ENCODE measurements around the gene SMAD5. TPM values are rescaled to one million over a fixed set of nuclear protein-coding genes. Genes with fewer than 3 reads are reported as not detected.

SMAD5 gene
- total RNA-seq, 1 experiment from 2014 or later = 69.3 TPM

- Histone ChIP-seq H4K8ac (replicated peaks; ENCODE audit: insufficient read length, low read depth, low read length) (no peak overlapping the region), H2AFZ (ENCODE audit: low read length) (no peak overlapping the region), H3K27ac (ENCODE audit: insufficient read length, low read depth, low read length) (no peak overlapping the region), H2BK120ac (ENCODE audit: low read depth, low read length, poor library complexity, severe bottlenecking) (no peak overlapping the region), H2BK15ac (ENCODE audit: low read depth, low read length) (no peak overlapping the region), H3K4ac (ENCODE audit: low read depth, low read length) (no peak overlapping the region), H4K20me1 (ENCODE audit: control insufficient read depth, insufficient read depth, insufficient read length) (no peaks in the 10 kb centered on the region), H3K23ac (ENCODE audit: insufficient read length, low read depth, low read length) (no peak overlapping the region), H4K5ac (ENCODE audit: insufficient read length, low read depth, low read length) (no peak overlapping the region), H3K4me1 (ENCODE audit: insufficient read depth, low read length) (0 out of 2 replicates have a peak, but pooled peaks cover under 1% of the 10 kb centered on the region), H2AK5ac (ENCODE audit: insufficient read length, low read length) (no peak overlapping the region), H3K9ac (ENCODE audit: extremely low read depth, insufficient read length, low read length) (no peak overlapping the region), H3K4me2 (ENCODE audit: insufficient read depth, insufficient read length, low read length) (no peak overlapping the region), H2BK20ac (ENCODE audit: low read depth, low read length, poor library complexity, severe bottlenecking) (no peak overlapping the region), H3K79me2 (ENCODE audit: insufficient read depth, low read length) (no peaks in the 10 kb centered on the region), H3K23me2 (ENCODE audit: insufficient read length, low read depth, low read length, poor library complexity, severe bottlenecking) (no peaks in the 10 kb centered on the region), H4K91ac (ENCODE audit: insufficient read length, low read depth, low read length) (no peak overlapping the region), H2BK5ac (ENCODE audit: insufficient read length, low read length) (no peak overlapping the region), H3K18ac (ENCODE audit: insufficient read length, low read depth, low read length) (no peak overlapping the region), H3K27me3 (ENCODE audit: insufficient read depth, low read length) (peaks cover 40% of the 10 kb centered on the region), H3K14ac (ENCODE audit: insufficient read depth, low read length) (no peak overlapping the region), H3K56ac (ENCODE audit: insufficient read length, low read depth, low read length) (no peak overlapping the region), H3K79me1 (ENCODE audit: insufficient read depth, low read depth, low read length, poor library complexity, severe bottlenecking) (no peaks in the 10 kb centered on the region), H3K9me3 (ENCODE audit: control insufficient read depth, low read depth, low read length) (no peaks in the 10 kb centered on the region), H2BK12ac (ENCODE audit: insufficient read length, low read depth, low read length) (no peak overlapping the region), H3T11ph (ENCODE audit: low read length) (no peak overlapping the region)
- Mint-ChIP-seq H3K27ac (no peak overlapping the region), H3K9me3 (peaks cover 4 to 9% of the 10 kb centered on the region in 2 experiments; a peak in 4 of 5 replicates), H3K36me3 (ENCODE audit: insufficient read depth in 1 of 3, low read depth in 3 of 3) (peaks cover 5 to 12% (median 6%) of the 10 kb centered on the region in 3 experiments; a peak in 5 of 7 replicates), H3K4me3 (no peak overlapping the region), H3K4me1 (peaks cover 36 to 38% of the 10 kb centered on the region in 2 experiments), H3K27me3 (ENCODE audit: low read depth) (peaks cover 99% of the 10 kb centered on the region)
- WGBS (ENCODE audit: extremely low coverage, insufficient read length, low lambda C conversion rate) = no CpG with 5 or more reads among the region's 5 CpGs
- no peak for DNase-seq
- TF ChIP-seq CTCF (conservative IDR thresholded peaks at IDR 0.05) = no peak
These were observed 73.7 kb downstream of the SMAD5 start for GRCh38 chr5:136206361-136206760.

Measured in H9 (cell line).